Measurements from ENCODE around the gene TTC9.

DNA sequence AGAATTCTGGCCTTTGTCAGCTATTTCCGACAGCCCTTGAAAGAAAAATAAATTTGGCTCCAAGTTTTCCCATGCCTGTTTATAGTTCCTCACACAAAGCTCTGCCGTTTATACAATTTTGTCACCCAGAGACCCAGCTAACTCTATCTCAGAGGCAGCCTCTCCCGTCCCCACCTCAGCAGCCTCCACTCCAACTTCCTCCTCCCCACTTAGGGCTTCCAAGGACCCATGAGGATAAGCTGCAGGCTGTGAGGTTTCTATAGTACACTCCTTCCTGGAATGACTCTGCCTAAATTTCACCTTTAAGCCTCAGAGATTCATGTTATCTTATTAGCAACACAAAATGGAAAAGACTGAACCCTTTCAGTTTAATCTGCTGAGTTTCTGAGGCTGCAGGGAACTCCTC is 71.8 kb downstream of the TTC9 start:
- no peak for TF ChIP-seq POLR2A (IDR thresholded peaks at IDR 0.05)
- TF ChIP-seq POLR2AphosphoS5 (IDR thresholded peaks at IDR 0.05) = no peak

All from transverse colon (tissue), 3 donors.